ENCODE measurements around the gene FOXG1. TPM values are rescaled to one million over a fixed set of nuclear protein-coding genes. Genes with fewer than 3 reads are reported as not detected.
A peak's percentile ranks its signal among the peaks of the same experiment; 100 is the strongest.

FOXG1 gene
- total RNA-seq, 2 donors from 2014 or later = not detected

DNA sequence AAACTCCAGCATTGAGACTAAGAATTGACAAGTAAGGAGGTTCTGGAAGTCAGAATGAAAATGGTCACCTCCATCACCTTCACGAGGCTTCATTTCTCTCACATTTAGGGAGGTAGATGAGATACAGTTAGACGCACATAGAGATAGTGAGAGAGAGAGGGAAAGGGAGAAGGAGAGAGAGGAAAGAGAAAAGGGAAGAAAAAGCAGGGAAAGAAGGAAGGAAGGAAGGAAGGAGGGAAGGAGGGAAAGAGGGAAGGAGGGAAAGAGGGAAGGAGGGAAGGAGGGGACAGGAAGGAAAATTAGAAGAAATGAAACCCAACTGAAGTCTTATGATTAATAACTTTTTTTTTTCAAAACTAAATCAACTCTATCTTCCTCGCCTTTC, 10.7 kb upstream of the FOXG1 start:
- WGBS, 2 donors = 2 to 5% methylated on average over 3 of the region's 3 CpGs
- Histone ChIP-seq H3K27ac (no peak overlapping the region), H3K27me3 (peaks cover 0 to 55% of the 10 kb centered on the region in 2 donors), H3K9me3 (no peaks in the 10 kb centered on the region), H3K4me1 (peaks cover 14% of the 10 kb centered on the region), H3K36me3 (replicated peaks in 1 of 2; ENCODE audit: insufficient read depth in 1 of 2, low read depth in 2 of 2) (no peaks in the 10 kb centered on the region), H3K4me3 (no peak overlapping the region)
- DNase-seq = no peak
- ATAC-seq = no peak
- intact Hi-C loops (cut with DNase I) = loop anchor here (5.0 kb wide), 1 partner anchor 781 kb away; no protein-coding TSS in a partner anchor
- TF ChIP-seq, protein P1, sequence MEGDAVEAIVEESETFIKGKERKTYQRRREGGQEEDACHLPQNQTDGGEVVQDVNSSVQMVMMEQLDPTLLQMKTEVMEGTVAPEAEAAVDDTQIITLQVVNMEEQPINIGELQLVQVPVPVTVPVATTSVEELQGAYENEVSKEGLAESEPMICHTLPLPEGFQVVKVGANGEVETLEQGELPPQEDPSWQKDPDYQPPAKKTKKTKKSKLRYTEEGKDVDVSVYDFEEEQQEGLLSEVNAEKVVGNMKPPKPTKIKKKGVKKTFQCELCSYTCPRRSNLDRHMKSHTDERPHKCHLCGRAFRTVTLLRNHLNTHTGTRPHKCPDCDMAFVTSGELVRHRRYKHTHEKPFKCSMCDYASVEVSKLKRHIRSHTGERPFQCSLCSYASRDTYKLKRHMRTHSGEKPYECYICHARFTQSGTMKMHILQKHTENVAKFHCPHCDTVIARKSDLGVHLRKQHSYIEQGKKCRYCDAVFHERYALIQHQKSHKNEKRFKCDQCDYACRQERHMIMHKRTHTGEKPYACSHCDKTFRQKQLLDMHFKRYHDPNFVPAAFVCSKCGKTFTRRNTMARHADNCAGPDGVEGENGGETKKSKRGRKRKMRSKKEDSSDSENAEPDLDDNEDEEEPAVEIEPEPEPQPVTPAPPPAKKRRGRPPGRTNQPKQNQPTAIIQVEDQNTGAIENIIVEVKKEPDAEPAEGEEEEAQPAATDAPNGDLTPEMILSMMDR (IDR thresholded peaks at IDR 0.05) = no peak
- TF ChIP-seq POLR2A (IDR thresholded peaks at IDR 0.05) = no peak

DNA sequence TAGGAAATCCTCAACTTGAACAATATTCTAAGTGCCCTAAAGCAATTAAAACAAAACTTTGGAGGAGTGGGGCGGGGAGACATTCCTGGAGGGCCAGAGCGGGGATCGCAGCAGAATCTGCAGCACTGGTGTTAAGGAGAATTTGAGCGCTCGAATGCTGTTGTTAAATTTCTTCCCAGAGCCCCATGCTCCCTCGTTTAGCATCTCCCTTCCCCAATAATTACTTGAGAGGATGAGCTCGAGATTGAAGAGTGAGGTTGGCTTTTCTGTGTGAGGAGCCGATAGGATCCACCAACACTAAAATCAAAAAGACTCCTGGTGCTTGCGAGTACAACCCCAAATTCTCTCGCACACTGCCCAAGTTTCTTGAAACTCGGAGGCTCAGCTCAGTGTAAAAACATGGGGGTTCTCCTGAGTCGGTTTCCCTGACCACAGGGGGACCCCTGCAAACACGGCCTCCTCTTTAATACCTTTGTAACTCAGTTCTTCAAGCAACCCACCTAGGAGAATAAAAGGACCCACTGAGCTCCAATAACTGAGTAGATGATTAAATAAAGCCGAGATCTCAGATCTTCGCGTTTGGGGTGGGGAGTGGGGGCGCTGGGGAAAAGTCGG, 10.2 kb upstream of the FOXG1 start:
- H3K27me3 ChIP-seq = peaks cover 0 to 55% of the 10 kb centered on the region in 2 donors
- 5 to 6% methylated on average over 18 of the region's 18 CpGs for WGBS, 2 donors
- no peak overlapping the region for H3K27ac ChIP-seq
- ATAC-seq (no peak), DNase-seq (no peak)
- no peaks in the 10 kb centered on the region for H3K9me3 ChIP-seq
- H3K4me1 ChIP-seq = peaks cover 14% of the 10 kb centered on the region
- TF ChIP-seq, protein P1 (IDR thresholded peaks at IDR 0.05) = no peak
- intact Hi-C loops (cut with DNase I) = loop anchor here (5.0 kb wide), 1 partner anchor 781 kb away; no protein-coding TSS in a partner anchor
- no peaks in the 10 kb centered on the region for H3K36me3 ChIP-seq (replicated peaks in 1 of 2; ENCODE audit: insufficient read depth in 1 of 2, low read depth in 2 of 2)
- no peak overlapping the region for H3K4me3 ChIP-seq

DNA sequence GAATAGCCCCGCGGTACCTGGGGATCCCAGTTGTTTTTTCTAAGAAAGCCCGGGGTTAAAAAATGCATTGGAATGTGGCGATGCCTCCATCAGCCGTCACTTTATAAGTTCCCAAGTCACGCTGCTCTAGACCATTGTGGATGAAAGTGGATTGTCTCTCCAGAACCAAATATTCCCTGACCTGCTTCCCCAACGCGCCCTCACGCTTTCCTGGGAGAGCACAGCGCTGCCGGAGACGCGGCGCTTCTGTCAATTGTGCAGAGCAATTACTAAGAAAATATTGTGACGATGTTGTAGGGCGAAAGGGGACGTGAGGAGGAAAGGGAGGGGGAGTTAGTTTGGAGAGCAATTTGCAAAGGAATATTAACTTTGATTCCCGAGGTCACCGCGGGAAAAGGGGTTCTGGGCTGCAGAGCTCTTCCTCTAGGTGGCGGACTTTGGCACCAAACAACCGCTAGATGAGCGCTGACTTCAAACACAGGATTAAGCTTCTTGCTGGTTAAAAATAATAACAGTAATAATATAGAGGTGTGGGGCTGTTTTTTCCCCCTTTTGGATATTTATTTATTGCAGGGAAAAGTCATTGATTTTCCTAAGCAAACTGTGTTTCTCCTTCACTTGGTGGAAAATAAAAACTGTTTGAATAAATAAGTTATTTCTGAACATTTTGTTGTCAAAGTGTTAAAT, 9.6 kb upstream of the FOXG1 start:
- DNase-seq = peak in 3 of 4 donors; percentile 23 to 44 (median 26)
- ATAC-seq = peak; percentile 52
- intact Hi-C loops (cut with DNase I) = loop anchor here (5.0 kb wide), 1 partner anchor 780 kb away; no protein-coding TSS in a partner anchor
- no peaks in the 10 kb centered on the region for H3K9me3 ChIP-seq
- peaks cover 0 to 55% of the 10 kb centered on the region in 2 donors for H3K27me3 ChIP-seq
- H3K36me3 ChIP-seq (replicated peaks in 1 of 2; ENCODE audit: insufficient read depth in 1 of 2, low read depth in 2 of 2) = no peaks in the 10 kb centered on the region
- peaks cover 14% of the 10 kb centered on the region for H3K4me1 ChIP-seq
- 4 to 5% methylated on average over 23 of the region's 23 CpGs for WGBS, 2 donors
- TF ChIP-seq, protein P1 (IDR thresholded peaks at IDR 0.05) = peak in 6 of 7 experiments; percentile 22 to 56 (median 49)
- no peak for TF ChIP-seq POLR2A (IDR thresholded peaks at IDR 0.05)
- H3K27ac ChIP-seq = no peak overlapping the region
- H3K4me3 ChIP-seq = no peak overlapping the region

DNA sequence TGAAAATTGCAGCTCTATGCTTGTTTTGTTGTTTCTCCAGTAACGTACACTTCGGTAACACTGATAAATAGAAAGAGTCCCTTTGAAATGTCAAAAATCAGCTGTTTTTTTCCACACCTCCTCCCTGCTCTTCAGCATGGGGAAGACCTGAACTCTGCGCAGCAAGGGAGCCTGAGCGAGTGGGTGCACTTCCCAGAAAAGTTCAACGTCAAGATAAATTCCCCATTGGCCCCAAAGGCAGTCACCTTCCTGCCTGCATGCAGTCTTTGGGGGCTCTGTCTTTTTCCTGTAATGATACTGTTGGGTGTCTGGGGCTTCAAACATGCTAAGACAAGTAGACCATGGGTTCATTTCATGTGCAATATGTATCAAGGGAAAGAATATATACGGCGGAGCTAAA, 8.8 kb upstream of the FOXG1 start:
- ATAC-seq (no peak), DNase-seq (no peak)
- H3K27ac ChIP-seq = no peak overlapping the region
- no peaks in the 10 kb centered on the region for H3K9me3 ChIP-seq
- H3K4me3 ChIP-seq = no peak overlapping the region
- TF ChIP-seq POLR2A (IDR thresholded peaks at IDR 0.05) = no peak
- TF ChIP-seq, protein P1 (IDR thresholded peaks at IDR 0.05) = no peak
- intact Hi-C loops (cut with DNase I) = loop anchor here (5.0 kb wide), 1 partner anchor 780 kb away; no protein-coding TSS in a partner anchor
- peaks cover 14% of the 10 kb centered on the region for H3K4me1 ChIP-seq
- H3K36me3 ChIP-seq (replicated peaks in 1 of 2; ENCODE audit: insufficient read depth in 1 of 2, low read depth in 2 of 2) = no peaks in the 10 kb centered on the region
- 6 to 9% methylated on average over 7 of the region's 7 CpGs for WGBS, 2 donors
- H3K27me3 ChIP-seq = peaks cover 0 to 59% of the 10 kb centered on the region in 2 donors

Data from body of pancreas (tissue), 4 donors.